ENCODE results near the gene UTF1.

Gene UTF1

DNA sequence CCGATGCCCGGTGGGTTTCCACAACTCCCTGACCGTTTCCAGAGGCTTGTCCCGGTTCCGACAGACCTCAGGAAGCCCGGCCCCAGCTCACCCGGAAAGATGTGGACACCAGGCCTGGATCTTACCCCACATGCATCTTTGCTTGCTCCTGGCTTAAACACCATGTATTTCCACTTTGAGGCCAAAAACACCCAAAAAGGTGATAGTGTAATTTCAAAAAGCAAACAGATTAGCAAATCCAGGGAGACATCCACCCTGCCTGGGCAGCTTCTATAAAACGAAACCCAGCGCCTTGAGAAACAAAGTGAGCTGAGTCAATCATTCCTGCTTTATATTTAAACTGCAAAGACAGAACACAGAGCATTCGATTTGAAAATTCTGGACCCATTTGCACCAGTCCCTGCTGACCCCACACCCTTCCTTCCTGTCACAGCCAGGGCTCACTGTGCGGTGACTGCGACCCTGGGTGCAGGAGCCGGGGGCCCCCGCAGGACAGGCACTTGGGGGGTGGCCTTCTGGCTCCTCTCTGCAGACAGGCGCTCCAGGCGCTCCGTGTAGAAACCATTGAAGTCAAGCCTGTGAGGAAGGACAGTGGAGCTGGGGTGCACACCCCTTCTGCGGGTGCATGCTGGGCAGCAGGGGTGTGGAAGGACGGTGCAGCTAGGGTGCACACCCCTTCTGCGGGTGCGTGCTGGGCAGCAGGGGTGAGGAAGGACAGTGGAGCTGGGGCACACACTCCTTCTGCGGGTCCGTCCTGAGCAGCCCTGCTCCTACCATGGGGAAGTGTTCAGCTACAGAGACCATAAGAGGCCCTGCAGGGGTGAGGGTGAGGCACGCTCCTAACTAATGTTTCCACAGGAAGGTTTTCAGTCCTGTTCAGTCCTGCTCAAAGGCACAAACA is 49.6 kb downstream of the UTF1 start:
- DNase-seq (ENCODE audit: low spot score): no peak

DNA sequence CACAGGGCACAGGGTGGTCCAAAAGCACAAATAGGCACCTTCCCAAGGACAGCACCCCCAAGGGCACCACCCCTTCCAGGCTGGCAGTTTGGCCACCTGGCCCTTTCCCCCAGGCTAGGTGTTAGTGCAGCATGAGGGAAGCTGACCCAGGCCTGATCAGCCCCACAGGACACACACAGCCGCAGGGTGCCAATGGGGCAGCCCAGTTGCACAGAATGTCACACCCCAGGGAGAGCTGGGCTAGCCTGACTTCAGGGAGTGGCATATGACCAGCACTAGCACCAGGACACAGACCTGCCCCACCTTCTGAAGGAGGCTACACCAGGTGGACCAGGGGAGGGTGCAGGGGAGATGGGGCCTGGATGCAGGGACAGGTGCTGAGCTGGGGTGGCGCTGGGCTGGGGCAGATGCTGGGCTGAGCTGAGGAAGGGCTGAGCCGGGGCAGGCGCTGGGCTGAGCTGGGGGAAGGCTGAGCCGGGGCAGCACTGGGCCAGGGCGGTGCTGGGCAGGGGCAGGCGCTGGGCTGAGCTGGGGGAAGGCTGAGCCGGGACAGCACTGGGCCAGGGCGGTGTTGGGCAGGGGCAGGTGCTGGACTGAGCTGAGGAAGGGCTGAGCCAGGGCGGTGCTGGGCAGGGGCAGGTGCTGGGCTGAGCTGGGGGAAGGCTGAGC is 50.5 kb downstream of the UTF1 start:
- no peak for DNase-seq (ENCODE audit: low spot score)

DNA sequence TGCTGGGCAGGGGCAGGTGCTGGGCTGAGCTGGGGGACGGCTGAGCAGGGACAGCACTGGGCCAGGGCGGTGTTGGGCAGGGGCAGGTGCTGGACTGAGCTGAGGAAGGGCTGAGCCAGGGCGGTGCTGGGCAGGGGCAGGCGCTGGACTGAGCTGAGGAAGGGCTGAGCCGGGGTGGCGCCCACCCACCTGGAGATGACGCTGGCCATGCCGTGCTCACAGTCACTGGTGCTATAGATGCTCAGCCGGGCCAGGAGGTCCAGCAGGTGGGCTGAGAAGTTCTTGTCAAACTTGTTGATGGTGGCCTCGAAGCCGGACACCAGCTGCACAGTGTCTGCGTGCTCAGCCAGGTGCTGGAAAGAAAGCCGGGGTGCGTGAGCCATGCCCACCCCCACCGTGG is 51.1 kb downstream of the UTF1 start:
- DNase-seq (ENCODE audit: low spot score): no peak

Measured in iPS-NIHi11 (cell line).